ENCODE data around the gene F13B.
"Not testable (repeated sequence)": the region's sequence is repeated elsewhere in the genome, so short reads cannot be mapped to it uniquely, and the experiment has no call there.

The F13B gene, protein sequence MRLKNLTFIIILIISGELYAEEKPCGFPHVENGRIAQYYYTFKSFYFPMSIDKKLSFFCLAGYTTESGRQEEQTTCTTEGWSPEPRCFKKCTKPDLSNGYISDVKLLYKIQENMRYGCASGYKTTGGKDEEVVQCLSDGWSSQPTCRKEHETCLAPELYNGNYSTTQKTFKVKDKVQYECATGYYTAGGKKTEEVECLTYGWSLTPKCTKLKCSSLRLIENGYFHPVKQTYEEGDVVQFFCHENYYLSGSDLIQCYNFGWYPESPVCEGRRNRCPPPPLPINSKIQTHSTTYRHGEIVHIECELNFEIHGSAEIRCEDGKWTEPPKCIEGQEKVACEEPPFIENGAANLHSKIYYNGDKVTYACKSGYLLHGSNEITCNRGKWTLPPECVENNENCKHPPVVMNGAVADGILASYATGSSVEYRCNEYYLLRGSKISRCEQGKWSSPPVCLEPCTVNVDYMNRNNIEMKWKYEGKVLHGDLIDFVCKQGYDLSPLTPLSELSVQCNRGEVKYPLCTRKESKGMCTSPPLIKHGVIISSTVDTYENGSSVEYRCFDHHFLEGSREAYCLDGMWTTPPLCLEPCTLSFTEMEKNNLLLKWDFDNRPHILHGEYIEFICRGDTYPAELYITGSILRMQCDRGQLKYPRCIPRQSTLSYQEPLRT

DNA sequence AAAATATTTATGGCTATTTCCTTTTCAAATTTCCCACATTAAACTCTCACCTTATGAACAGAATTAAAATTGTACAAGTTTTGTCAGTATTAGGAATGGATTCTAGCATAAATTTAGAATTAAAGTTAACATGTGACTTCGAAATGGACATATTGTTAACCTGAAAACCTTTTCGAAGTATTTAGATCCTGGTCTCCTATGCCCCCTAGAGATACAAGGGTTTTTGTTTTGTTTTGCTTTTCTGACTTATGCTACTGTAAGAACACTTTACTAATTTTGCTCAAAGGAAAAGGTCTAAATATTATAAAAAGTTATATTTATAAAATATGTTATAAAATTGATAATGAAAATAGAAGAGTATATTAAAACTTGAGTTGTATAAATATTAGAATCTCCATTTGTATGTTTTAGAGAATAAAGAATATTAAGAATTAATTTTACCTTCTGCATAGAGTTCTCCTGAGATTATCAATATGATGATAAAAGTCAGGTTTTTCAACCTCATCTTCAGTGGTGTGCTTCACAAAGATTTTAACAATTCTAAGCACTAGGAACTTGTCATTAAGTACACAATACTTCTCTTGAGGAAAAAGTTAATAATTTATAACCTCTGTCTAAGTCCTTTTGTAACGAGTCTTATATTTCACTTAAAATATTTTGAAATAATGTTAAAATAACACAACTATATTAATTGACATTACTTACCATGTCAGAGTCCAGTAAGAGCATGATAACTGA, at the start of gene F13B:
Gene F13B, minus strand, starts transcription at position 542 of the 738 bp plus-strand sequence. Its CDS starts 37 bp downstream, at position 505.
- DNase-seq (ENCODE audit: low spot score), result no peak

DNA sequence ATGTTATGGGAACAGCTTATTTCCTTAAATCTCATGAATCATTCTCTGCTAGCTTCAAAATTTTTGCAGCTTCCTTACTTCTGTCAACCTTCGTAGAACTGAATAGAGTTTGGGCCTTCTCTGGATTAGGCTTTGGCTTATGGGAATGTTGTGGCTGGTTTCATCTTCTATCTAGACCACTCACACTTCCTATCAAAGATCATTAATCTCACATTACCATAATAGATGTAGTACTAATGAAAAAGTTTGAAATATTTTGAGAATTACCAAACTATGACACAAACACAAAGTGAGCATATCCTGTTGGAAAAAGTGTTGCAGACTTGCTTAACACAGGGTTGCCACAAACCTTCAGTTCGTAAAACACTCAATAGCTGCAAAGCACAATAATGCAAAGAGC, 49.1 kb upstream of the F13B start:
- no peak for DNase-seq (ENCODE audit: low spot score)

DNA sequence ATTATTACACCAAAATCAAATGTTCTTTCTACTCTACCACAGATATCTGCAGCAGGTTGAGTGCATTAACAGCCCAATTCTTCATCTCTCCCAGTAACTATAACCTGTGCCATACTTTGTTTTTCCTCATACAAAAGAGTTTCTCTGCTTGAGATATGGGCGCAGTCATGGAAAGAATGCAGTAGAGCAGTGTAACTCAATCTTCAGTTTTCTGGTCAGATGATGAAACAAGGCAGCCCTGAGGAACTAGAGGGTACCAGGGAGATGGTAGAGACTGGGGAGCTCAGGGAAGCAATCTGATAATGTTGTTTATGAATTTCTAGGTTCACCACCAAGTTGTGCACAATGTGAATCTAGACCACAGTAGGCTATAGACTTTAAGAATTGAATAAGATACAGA, 39.8 kb upstream of the F13B start:
- no peak for DNase-seq (ENCODE audit: low spot score)

DNA sequence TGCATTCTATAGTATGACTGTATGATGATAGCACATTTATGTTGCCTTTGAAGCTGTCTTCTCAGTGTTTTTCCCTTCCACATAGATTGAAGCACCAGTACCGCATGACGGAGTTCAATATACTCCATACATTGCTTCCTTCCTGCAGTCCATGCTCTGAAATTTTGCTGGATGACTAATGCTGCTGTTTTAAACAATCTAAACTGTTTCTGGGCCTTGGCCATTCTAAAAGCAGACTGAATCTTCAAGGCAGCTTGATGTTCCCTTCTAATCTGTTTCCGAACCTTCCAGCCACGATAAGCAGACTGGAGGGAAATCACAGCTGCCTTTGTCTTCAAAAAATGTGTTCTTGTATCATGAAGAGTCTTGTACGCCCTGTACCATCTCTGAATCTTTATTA, 36.2 kb upstream of the F13B start:
- no peak for DNase-seq (ENCODE audit: low spot score)

DNA sequence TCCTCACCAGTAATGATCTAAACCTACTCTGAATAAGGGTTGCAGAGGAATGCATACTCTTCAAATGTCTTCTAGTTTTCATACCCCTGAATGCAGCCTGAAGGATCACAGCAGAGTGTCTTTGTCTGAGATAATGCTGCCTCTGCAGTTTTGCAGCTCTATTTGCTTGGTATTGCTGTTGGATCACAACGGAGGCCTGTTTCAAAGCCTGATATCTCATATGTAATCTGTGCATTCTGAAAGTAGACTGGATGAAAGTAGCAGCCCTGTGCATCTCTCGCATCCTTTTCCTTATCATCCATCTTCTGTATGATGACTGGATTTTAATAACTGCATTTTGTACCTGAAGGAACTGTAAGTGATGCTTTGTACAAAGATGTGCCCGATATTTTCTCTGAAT, 34.9 kb upstream of the F13B start:
- no peak for DNase-seq (ENCODE audit: low spot score)

DNA sequence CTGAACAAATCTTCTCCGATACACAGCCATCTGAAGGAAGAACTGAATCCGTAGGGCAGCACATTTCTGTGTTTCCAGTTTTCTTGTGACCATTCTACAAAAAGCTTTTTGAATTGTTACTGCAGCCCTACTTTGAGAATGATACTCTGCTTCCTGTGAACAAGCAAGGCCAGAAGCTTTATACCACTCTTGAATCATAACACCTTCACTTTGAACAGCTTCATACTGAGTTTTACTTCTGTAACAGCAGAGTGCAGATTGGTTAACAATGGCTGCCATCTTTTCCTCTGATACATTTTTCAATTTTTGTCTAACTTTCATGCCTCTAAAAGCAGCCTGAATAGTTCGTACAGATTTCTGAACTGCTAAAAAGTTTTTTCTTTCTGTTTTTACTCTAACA, 33.6 kb upstream of the F13B start:
- DNase-seq (ENCODE audit: low spot score), result no peak

DNA sequence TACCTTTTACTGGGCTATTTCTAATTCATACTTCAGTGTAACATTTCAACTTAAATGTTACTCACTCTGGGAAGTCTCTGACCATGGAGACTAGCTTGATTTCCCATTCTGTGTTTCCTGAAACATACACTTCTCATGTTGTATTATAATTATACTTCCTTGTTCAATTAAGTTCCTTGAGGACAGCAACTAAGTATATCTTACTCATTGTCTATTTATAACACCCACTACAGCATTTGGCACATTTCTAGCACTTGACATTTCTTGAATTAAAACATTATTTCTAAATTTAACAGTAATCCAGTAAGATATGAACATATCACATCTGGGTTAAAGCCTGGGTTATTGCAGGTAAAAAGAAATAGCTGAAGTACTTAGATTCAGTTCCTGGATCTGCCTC, 32.4 kb upstream of the F13B start:
- DNase-seq (ENCODE audit: low spot score), result no peak

DNA sequence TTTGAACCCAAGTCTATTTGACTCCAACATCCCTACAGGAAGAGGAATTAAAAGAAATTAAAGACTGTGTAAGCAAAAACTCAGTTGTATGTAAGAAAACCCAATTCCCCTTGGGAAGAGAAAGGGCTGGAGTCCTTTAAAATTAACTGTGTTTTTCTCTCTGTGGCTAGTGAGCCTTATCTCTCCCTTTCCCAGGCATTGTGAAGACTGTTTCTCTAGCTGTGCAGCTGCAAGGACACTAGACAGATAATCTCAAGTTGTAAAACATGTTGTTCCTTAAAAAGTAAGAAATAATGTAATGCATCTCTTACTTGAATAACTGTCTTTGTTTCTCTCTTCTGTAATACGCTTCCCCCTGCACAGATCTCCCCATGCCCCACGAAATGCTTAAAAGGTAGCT, 29.9 kb upstream of the F13B start:
- DNase-seq (ENCODE audit: low spot score), result not testable (repeated sequence)

DNA sequence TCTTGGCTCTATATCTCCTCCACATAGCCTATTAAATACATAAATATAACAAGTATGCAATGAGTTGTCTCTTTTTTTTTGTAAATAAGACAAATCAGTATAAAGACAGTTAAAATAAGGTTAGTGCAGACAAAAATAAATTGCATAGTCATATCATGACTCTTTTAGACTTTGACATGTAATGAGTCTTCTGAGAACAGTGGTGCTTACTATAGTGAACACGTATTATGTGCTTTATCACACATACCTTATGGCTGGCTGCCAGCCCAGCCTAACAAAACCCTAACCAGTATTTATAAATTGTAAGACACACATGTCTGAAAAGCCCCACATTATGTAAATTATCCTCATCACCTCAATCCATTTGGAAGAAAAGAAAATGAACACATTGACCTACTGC, 29.1 kb upstream of the F13B start:
- DNase-seq (ENCODE audit: low spot score), result no peak

DNA sequence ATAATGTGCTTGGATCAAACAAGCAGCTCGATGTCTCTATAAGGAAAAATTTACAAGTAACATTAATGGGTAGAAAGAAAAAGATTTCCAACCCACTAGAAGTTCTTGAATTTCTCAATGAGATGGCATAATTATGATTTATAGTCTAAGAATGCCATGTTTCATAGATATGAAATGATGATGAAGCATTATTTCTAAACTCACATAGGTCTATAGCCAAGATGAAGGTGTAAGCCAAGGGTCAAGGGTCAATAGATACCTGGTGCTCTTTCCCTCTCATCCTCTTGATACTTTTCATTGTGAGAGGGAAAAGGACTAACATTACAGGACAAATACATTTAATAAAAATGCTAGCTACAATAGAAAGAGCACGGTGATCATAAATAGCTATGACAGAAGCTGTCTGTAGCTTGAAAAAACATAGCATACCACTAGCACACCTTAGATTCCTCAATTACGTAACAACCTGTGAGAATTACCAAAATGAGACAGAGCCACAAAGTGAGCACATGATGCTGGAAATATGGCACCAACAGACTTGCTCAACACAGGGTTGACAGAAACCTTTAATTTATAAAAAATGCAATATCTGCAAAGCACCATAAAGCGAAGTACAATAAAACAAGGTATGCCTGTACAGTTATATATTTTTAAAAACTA, 26.3 kb upstream of the F13B start:
- DNase-seq (ENCODE audit: low spot score), result no peak

DNA sequence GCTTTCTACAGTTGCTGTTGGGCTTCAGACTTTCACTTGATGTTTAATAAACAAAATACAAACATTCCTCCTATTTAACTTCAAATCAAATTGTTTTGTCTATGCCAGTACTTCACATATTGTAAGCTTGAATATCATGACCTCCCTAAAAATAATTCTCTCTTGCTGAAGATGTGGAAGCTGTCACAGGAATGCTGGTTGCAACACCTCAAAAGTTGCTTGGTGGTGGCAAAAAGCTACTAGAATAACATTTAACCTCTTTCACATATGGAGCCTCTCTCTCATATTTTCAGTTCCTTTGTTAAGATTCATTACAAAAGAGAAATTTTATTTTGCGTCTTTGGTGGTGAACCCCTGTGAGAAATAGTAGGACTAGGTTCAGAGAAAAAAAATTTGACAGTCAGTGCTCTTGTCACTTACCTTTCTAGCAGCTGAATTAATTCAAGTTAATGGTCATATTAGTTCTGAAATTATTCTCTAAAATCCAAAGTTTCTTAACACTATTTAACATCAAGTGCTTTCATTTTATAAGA, 25.5 kb upstream of the F13B start:
- no peak for DNase-seq (ENCODE audit: low spot score)

DNA sequence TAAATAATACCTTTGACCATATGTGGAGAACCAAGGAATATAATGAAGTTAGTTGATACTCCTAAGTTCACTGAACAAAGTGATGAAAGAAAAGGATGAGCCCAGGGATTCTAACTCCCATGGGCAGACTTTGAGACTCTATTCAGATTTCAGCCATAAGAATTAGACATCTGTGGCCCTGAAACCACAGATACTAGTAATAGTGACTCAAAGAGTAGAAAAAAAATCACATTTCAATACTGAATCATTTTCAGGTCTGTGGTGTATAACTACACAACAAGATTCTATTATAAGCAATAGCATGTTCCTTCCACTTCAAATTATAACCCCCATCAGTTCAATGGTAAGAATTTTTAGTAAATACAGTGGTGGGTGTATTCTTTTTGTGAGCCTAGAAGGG, 16.4 kb upstream of the F13B start:
- DNase-seq (ENCODE audit: low spot score), result no peak

DNA sequence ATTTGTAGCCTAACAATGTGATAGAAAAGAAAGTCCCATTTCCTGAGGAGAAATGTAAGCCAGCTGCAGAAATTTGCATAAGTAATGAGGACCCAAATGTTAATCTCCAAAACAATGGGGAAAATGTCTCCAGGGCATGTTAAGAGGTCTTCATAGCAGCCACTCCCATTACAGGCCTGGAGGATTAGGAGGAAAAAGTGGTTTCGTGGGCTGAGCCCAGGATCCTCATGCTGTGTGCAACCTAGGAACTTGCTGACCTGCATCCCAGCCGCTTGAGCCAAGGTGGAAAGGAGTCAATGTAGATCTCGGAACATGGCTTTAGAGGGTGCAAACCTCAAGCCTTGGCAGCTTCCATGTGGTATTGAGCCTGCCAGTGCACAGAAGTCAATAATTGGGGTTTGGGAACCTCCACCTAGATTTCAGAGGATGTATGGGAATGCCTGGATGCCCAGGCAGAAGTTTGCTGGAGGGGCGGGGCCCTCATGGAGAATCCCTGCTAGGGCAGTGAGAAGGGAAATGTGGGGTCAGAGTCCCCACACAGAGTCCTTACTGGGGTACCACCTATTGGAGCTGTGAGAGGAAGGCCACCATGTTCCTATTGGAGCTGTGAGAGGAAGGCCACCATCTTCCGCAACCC, 14.2 kb upstream of the F13B start:
- DNase-seq (ENCODE audit: low spot score), result no peak

DNA sequence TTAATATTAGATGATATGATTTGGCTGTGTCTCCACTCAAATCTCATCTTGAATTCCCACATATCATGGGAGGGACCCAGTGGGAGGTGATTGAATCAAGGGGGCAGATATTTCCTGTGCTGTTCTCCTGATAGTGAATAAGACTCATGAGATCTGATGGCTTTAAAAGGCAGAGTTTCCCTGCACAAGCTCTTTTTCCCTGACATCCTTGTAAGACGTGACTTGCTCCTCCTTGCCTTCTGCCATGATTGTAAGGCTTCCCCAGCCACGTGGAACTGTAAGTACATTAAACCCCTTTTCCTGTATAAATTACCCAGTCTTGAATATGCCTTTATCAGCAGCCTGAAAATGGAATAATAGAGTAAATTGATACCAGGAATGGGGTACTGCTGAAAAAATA, 13.3 kb upstream of the F13B start:
- DNase-seq (ENCODE audit: low spot score), result no peak

DNA sequence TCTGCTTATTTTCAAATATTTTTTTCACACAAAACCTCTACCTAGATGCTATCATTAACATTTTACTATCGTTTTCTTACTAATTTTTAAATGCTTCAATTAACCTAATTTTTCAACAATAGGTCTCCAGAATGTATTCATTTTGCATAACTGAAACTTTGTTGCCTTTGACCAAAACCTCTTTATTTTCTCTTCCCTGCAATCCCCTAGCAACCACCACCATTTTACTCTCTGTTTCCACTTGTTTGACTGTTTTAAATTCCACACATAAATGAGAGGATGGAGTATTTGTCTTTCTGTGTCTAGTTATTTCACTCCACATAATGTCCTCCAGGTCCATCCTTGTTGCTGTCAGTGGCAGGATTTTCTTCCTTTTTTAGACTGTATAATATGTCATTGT, 9.5 kb upstream of the F13B start:
- DNase-seq (ENCODE audit: low spot score), result no peak

DNA sequence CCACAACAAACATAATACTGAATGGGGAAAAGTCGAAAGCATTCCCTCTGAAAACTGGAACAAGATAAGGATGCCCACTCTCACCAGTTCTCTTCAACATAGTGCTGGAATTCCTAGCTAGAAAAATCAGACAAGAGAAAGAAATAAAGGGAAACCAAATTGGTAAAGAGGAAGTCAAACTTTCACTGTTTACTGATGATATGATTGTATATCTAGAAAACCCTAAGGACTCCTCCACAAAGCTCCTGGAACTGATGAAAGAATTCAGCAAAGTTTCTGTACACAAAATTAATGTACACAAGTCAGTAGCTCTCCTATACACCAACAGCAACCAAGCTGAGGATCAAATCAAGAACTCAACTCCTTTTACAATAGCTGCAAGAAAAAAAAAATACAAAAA, 6.9 kb upstream of the F13B start:
- DNase-seq (ENCODE audit: low spot score), result no peak

DNA sequence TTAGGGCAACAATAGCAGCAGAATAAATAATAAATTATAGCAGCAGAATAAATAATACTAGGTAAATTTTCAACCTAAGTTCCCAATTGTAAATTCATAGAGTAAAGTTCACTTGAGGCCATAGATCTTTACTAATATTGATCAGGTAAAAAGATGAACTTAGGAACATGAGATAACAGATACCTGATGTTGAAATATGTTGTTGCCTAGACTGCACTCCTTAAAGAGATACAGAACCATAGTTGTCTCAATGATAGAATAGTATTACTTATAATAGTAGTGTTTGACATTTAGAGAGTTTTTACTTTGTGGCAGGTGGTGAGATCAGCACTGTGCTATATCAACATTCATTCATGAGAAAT, 378 bp upstream of the F13B start:
- DNase-seq (ENCODE audit: low spot score), result no peak

DNA sequence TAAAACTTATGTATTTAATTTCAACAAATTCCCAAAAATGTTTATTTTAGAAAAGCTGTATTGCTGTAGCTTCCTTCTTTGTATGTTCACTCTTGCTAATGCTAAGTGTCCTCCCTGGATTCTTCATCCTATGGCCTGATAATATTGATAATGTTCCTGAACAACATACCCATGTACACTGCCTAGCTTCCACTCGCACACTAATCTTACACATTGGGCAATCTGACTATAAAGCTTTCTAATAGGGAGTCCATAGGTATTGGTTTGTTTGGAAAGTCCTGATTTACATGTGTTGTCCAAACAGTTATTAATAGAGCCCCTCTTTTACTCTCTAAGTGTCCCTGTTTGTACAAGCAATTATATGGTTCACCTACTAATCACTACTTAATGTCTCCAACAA, 783 bp downstream of the F13B start:
- DNase-seq (ENCODE audit: low spot score), result no peak

DNA sequence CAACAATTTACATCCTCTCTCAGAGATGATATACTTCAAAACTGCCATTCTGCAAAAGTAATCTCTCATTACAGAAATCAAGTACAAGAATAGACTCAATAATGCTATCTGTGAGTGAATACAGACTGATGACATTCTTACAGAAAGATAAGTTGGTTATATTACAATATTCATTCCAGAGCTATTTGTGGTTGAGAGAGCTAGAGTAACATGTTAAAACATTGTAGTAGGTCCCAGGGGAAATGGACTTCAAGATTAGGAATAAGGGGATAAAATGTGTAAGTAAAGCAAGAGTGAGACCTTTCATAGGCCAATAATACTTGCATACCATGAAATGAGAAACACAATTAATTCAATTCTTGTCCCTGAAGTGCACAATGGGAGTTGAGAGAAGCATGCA, 1.5 kb downstream of the F13B start:
- no peak for DNase-seq (ENCODE audit: low spot score)

DNA sequence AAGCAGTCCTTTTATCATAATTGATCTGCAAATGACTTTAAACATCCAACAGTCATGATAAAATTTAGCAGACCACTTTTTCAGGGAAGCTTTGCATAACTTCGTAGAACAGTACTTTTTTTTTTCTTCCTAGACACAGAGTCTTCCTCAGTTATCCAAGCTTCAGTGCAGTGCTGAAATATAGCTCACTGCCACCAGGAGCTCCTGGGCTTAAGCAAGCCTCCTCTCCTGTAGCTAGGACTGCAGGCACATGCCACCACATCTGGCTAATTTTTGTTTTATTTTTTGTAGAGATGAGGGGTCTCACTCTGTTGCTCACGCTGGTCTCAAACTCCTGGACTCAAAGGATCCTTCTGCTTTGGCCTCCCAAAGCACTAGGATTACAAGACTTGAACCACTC, 3.8 kb downstream of the F13B start:
- DNase-seq (ENCODE audit: low spot score), result no peak

DNA sequence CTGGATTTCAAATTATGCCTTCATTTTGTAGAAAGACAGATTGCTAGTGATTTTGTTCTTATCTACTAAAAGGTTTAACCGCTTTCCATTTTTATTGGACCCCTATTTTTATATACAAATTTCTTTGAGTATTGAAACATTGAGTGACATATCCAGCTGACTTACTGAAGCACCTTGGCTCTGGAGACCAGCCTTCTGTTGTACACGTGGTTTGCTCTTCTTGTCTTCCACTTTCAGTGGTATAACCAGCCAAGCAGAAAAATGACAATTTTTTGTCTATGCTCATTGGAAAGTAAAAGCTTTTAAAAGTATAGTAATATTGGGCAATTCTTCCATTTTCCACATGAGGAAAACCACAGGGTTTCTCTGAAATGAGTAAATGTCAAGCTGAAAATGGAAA, 4.4 kb downstream of the F13B start:
- no peak for DNase-seq (ENCODE audit: low spot score)

DNA sequence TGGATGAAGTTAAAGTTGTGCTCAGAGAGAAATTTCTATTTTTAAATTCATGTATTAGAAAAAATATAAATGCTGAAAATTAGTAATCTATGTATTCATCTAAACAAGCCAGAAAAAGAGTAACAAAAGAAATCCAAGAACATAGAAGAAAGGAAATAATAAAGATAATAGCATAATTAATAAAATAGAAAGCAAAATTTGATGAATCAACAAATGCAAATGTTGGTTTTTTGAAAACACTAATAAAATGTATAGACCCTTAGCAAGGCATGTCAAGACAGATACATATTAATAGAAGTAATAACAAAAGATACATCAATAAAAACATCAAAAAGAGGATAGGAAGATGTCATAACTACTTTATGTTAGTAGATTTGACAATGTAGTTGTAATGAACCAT, 18.0 kb downstream of the F13B start:
- DNase-seq (ENCODE audit: low spot score), result no peak

All from globus pallidus (tissue), 1 donor.